NB4 (cell line): Measurements from ENCODE around the gene CA5A.

Experiments used
- DNase-seq: peaks from one replicate; pipeline ENCODE4 v3.0.0; 2010; ENCODE audit warnings: low read depth
- H3K4me3 ChIP-seq: one replicate; pipeline ENCODE4 v1.5.1; 2011; ENCODE audit warnings: mild to moderate bottlenecking, low read depth, low read length, moderate library complexity
- CTCF ChIP-seq: IDR thresholded peaks from one replicate; pipeline ENCODE4 v1.5.1; 2012; ENCODE audit warnings: low read depth, low read length
- MAX ChIP-seq: IDR thresholded peaks from 2 replicates; pipeline ENCODE4 v1.6.1; 2011; ENCODE audit warnings: low read depth, low read length
- MYC ChIP-seq: IDR thresholded peaks from 2 replicates; pipeline ENCODE4 v1.6.1; 2011; ENCODE audit warnings: low read depth, low read length
- POLR2A ChIP-seq: IDR thresholded peaks from 2 replicates; pipeline ENCODE4 v1.6.1; 2011; ENCODE audit warnings: mild to moderate bottlenecking; ENCODE audit not compliant: insufficient read length; ENCODE audit errors: extremely low read depth

CA5A gene

GRCh38 chr16:87954361-87954760 lies 18.0 kb upstream of the CA5A start:
- H3K4me3 ChIP-seq, result no peak overlapping the region
- no peak for DNase-seq
- no peak for TF ChIP-seq MYC
- no peak for TF ChIP-seq MAX
- no peak for TF ChIP-seq POLR2A
- TF ChIP-seq CTCF, result no peak

- no peak for DNase-seq
- no peak for TF ChIP-seq CTCF
- TF ChIP-seq POLR2A, result no peak
Measured at GRCh38 chr16:87953308-87954215, 17.2 kb upstream of the CA5A start.

GRCh38 chr16:87952751-87953150 lies 16.4 kb upstream of the CA5A start:
- TF ChIP-seq POLR2A (no peak), MYC (no peak), MAX (no peak)
- no peak for DNase-seq
- H3K4me3 ChIP-seq, result peak overlapping the region; percentile 94

More at GRCh38 chr16:87953308-87954215, 17.2 kb upstream of the CA5A start:
- H3K4me3 ChIP-seq, result peak overlapping the region; percentile 7

GRCh38 chr16:87951552-87952538 lies 15.5 kb upstream of the CA5A start:
- TF ChIP-seq POLR2A (peak; percentile 47), CTCF (no peak)
- peak overlapping the region; percentile 94 for H3K4me3 ChIP-seq
- DNase-seq, result peak; percentile 58

GRCh38 chr16:87950765-87951551 lies 14.6 kb upstream of the CA5A start, which contains the start of gene BANP:
Gene BANP (plus strand): TSS chr16:87951434. CDS start chr16:87975116, 23,682 bp downstream.
- peak; percentile 100 for DNase-seq
- TF ChIP-seq MAX (peak; percentile 50), MYC (peak; percentile 73), CTCF (peak; percentile 51), POLR2A (no peak)

More at GRCh38 chr16:87950765-87951551, 14.6 kb upstream of the CA5A start, which contains the start of gene BANP:
- peak within 1 kb of the TSS; percentile 94 for H3K4me3 ChIP-seq
